Midbrain (tissue), 1 donor: ENCODE measurements around the gene FCN2.

Experiments used
- DNase-seq: peaks from one replicate; lab custom pipeline; 2025; lab: John Stamatoyannopoulos, UW

The FCN2 gene

GRCh38 chr9:134912126-134912840 is 31.7 kb downstream of the FCN2 start:
- no peak for DNase-seq

- no peak for DNase-seq
Observed at GRCh38 chr9:134913041-134913712, 32.6 kb downstream of the FCN2 start.

- DNase-seq, result no peak
Observed at GRCh38 chr9:134913713-134914500, 33.3 kb downstream of the FCN2 start.

GRCh38 chr9:134914501-134914834 is 33.9 kb downstream of the FCN2 start:
- DNase-seq, result no peak

- DNase-seq, result no peak
Observed at GRCh38 chr9:134915046-134915985, 34.7 kb downstream of the FCN2 start.

GRCh38 chr9:134916161-134916665 is 35.6 kb downstream of the FCN2 start:
- DNase-seq, result no peak

- DNase-seq, result no peak
Observed at GRCh38 chr9:134917431-134918373, 37.1 kb downstream of the FCN2 start, which contains the start of gene FCN1. FCN1 (minus strand) TSS chr9:134917912; CDS start chr9:134917871, 41 bp downstream.

GRCh38 chr9:134918646-134919045 is 38.0 kb downstream of the FCN2 start:
- DNase-seq, result no peak

- DNase-seq, result no peak
Observed at GRCh38 chr9:134919303-134919702, 38.7 kb downstream of the FCN2 start.

GRCh38 chr9:134922066-134922931 is 41.7 kb downstream of the FCN2 start:
- no peak for DNase-seq

GRCh38 chr9:134922932-134923240 is 42.3 kb downstream of the FCN2 start:
- DNase-seq, result no peak

GRCh38 chr9:134923466-134923865 is 42.9 kb downstream of the FCN2 start:
- DNase-seq, result no peak

GRCh38 chr9:134925011-134925511 is 44.5 kb downstream of the FCN2 start:
- no peak for DNase-seq

- DNase-seq, result no peak
Observed at GRCh38 chr9:134928436-134929192, 48.0 kb downstream of the FCN2 start.

- DNase-seq, result no peak
Observed at GRCh38 chr9:134929193-134930158, 48.9 kb downstream of the FCN2 start.

- DNase-seq, result no peak
Observed at GRCh38 chr9:134930398-134930797, 49.8 kb downstream of the FCN2 start.

GRCh38 chr9:134932171-134932570 is 51.6 kb downstream of the FCN2 start:
- no peak for DNase-seq
